GM12891 (cell line): ENCODE data around the gene DTX3.

ENCODE experiments used
- PAX5 ChIP-seq: IDR thresholded peaks from 2 replicates; pipeline ENCODE4 v1.6.1; 2011; ENCODE audit warnings: low read length, moderate library complexity, mild to moderate bottlenecking; ENCODE audit not compliant: insufficient read depth, severe bottlenecking
- POLR2A ChIP-seq: IDR thresholded peaks from 2 replicates; pipeline ENCODE4 v1.6.1; 2011; ENCODE audit warnings: low read depth, low read length, control low read depth
- POLR2AphosphoS5 ChIP-seq: IDR thresholded peaks from 2 replicates; pipeline ENCODE4 v1.6.1; 2011; ENCODE audit warnings: low read depth, low read length, control low read depth
- POU2F2 ChIP-seq: IDR thresholded peaks from 2 replicates; pipeline ENCODE4 v1.6.1; 2011; ENCODE audit warnings: low read depth, mild to moderate bottlenecking, control low read depth, low read length, moderate library complexity
- SPI1 ChIP-seq: IDR thresholded peaks from 2 replicates; pipeline ENCODE4 v1.6.1; 2011; ENCODE audit warnings: low read depth, low read length, control low read depth
- TAF1 ChIP-seq: IDR thresholded peaks from 2 replicates; pipeline ENCODE4 v1.6.1; 2011; ENCODE audit warnings: low read depth, low read length, control low read depth

DNA sequence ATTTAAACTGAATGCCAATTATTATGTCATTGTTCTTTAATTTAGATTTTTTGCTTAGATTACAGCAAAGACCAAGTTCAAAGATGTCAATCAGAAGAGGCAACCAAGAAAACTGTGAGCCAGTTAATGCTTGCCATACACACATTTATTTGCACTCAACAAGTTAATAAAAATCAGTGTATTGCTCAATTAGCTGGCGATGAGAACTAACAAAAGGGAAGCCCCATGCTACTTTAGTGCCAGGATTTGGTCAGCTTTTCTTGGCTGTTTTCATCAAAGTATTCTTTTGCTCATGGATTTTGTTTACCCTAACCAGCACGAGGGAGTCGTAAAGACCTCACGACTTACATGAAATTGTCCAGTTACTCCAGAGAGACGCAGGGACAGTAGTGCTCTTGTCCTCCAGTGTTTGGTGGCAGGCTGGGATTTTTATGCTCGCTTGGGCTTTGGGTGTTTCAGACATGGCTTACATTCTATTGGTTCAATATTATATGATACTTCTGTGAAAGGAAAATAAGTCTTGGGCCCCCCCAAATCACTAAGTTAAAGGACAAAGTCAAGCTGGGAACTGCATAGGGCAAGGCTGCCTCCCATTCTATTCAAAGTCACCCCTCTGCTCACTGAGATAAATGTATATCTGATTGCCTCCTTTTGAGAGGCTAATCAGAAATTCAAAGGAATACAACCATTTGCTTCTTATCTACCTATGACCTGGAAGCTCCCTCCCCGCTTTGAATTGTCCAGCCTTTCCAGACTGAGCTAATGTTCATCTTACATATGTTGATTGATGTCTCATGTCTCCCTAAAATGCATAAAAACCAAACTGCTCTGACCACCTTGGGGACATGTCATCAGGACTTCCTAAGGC, 35.8 kb downstream of the DTX3 start:
- no peak for TF ChIP-seq POLR2A
- TF ChIP-seq POLR2AphosphoS5, result no peak
- no peak for TF ChIP-seq SPI1
- no peak for TF ChIP-seq TAF1
- TF ChIP-seq POU2F2, result no peak
- TF ChIP-seq PAX5, result no peak
